SK-N-SH (cell line): ENCODE results near the gene PRPF6. TPM values are rescaled to one million over a fixed set of nuclear protein-coding genes. Genes with fewer than 3 reads are reported as not detected.
A peak's percentile ranks its signal among the peaks of the same experiment; 100 is the strongest.

Experiments
- CTCF ChIA-PET: fragments of 300-600, 350-600 bp; formaldehyde crosslinking; extraction: SDS; loops from one replicate; lab custom pipeline; 2021; lab: Yijun Ruan, JAX
- POLR2A ChIA-PET: fragments of 350-600 bp; sonication (Branson Sonifier 250); formaldehyde crosslinking; extraction: SDS; loops from one replicate; lab custom pipeline; 2020; ENCODE audit warnings: antibody characterized with exemption, inconsistent platforms; lab: Yijun Ruan, JAX
- DNase-seq: peaks from one replicate; pipeline ENCODE4 v3.0.0; 2012
- H2AFZ ChIP-seq: fragments of 200-600 bp; sonication (generic); 2 replicates; pipeline ENCODE4 v1.8.1; 2016; ENCODE audit warnings: antibody characterized with exemption, mild to moderate bottlenecking, low read depth
- H3F3A ChIP-seq: fragments of 200-600 bp; sonication (generic); replicated peaks from 2 replicates; pipeline ENCODE3; 2016; ENCODE audit warnings: antibody characterized with exemption, mild to moderate bottlenecking; ENCODE audit not compliant: insufficient read depth
- H3K27ac ChIP-seq, 2 experiments: fragments of 200-500 bp in 1 of 2; fragments of 200-600 bp in 1 of 2; sonication (Bioruptor generic) in 1 of 2; sonication (generic), shearing (Covaris generic) in 1 of 2; 2 replicates each; pipeline versions ENCODE4 v1.5.1 to v1.6.1; 2014 to 2016; ENCODE audit warnings: low read depth in 2 of 2, inconsistent platforms in 1 of 2, low read length in 1 of 2, mild to moderate bottlenecking in 1 of 2, mixed read lengths in 1 of 2
- H3K27me3 ChIP-seq: fragments of 200-600 bp; sonication (generic), shearing (Covaris generic); 2 replicates; pipeline ENCODE4 v1.6.1; 2016; ENCODE audit warnings: mixed run types; ENCODE audit not compliant: insufficient read depth
- H3K36me3 ChIP-seq, 2 experiments: fragments of 200-500 bp in 1 of 2; fragments of 200-600 bp in 1 of 2; sonication (Bioruptor generic) in 1 of 2; sonication (generic) in 1 of 2; replicated peaks in 1 of 2; 2 replicates each; pipeline versions ENCODE3 to v1.5.1; 2014 to 2016; ENCODE audit warnings: low read length in 1 of 2, mild to moderate bottlenecking in 1 of 2; ENCODE audit not compliant: insufficient read depth in 2 of 2, control insufficient read depth in 1 of 2
- H3K4me1 ChIP-seq, 2 experiments: fragments of 200-500 bp in 1 of 2; fragments of 200-600 bp in 1 of 2; sonication (Bioruptor generic) in 1 of 2; sonication (generic), shearing (Covaris generic) in 1 of 2; 2 replicates each; pipeline versions ENCODE4 v1.5.1 to v1.6.1; 2014 to 2016; ENCODE audit warnings: low read depth in 1 of 2, low read length in 1 of 2, mixed run types in 1 of 2; ENCODE audit not compliant: insufficient read depth in 2 of 2, control insufficient read depth in 1 of 2
- H3K4me2 ChIP-seq: fragments of 200-600 bp; sonication (generic), shearing (Covaris generic); 2 replicates; pipeline ENCODE4 v1.6.1; 2017; ENCODE audit warnings: mixed run types
- H3K4me3 ChIP-seq, 2 experiments: fragments of 200-500 bp in 1 of 2; fragments of 200-600 bp in 1 of 2; sonication (Bioruptor generic) in 1 of 2; sonication (generic), shearing (Covaris generic) in 1 of 2; 2 replicates each; pipeline versions ENCODE4 v1.5.1 to v1.8.1; 2014 to 2016; ENCODE audit warnings: low read depth in 2 of 2, inconsistent platforms in 1 of 2, low read length in 1 of 2, mild to moderate bottlenecking in 1 of 2, mixed read lengths in 1 of 2, moderate library complexity in 1 of 2
- H3K79me2 ChIP-seq: fragments of 200-600 bp; sonication (generic); 2 replicates; pipeline ENCODE4 v1.8.1; 2017; ENCODE audit warnings: mild to moderate bottlenecking; ENCODE audit not compliant: insufficient read depth
- H3K9ac ChIP-seq: fragments of 200-600 bp; sonication (generic); 2 replicates; pipeline ENCODE4 v1.6.1; 2017; ENCODE audit warnings: mixed run types
- H3K9me2 ChIP-seq: fragments of 200-600 bp; sonication (generic); 2 replicates; pipeline ENCODE4 v1.6.1; 2017; ENCODE audit warnings: mixed run types
- H3K9me3 ChIP-seq: fragments of 200-600 bp; sonication (generic); 2 replicates; pipeline ENCODE4 v1.6.1; 2017; ENCODE audit warnings: mixed run types, mild to moderate bottlenecking, moderate library complexity
- H4K20me1 ChIP-seq: fragments of 200-600 bp; sonication (generic); 2 replicates; pipeline ENCODE4 v1.6.1; 2017; ENCODE audit warnings: mild to moderate bottlenecking, mixed run types; ENCODE audit not compliant: insufficient read depth
- CHD2 ChIP-seq: fragments of 150-350 bp; IDR thresholded peaks from 2 replicates; pipeline ENCODE4 v1.6.1; 2018; ENCODE audit warnings: low read length; ENCODE audit not compliant: partially characterized antibody
- EP300 ChIP-seq, 2 experiments: IDR thresholded peaks; 2 replicates each; pipeline versions ENCODE4 v1.4.0 to v1.6.1; 2012; ENCODE audit warnings: borderline replicate concordance in 1 of 2, low read depth in 1 of 2, low read length in 1 of 2
- EZH2phosphoT487 ChIP-seq: fragments of 200-600 bp; sonication (generic); IDR thresholded peaks from 2 replicates; pipeline ENCODE4 v1.6.1; 2017; ENCODE audit warnings: low read depth, mixed run types, mild to moderate bottlenecking, antibody characterized with exemption, moderate library complexity, borderline replicate concordance
- GATA2 ChIP-seq: sonication (generic); formaldehyde crosslinking; IDR thresholded peaks from 2 replicates; pipeline ENCODE4 v1.5.0; 2020; ENCODE audit warnings: mild to moderate bottlenecking, missing genetic modification reagents
- JUND ChIP-seq: IDR thresholded peaks from 2 replicates; pipeline ENCODE4 v1.4.0; 2012
- NFIC ChIP-seq: IDR thresholded peaks from 2 replicates; pipeline ENCODE4 v1.4.0; 2012; ENCODE audit warnings: borderline replicate concordance
- POLR2AphosphoS5 ChIP-seq: IDR thresholded peaks from 2 replicates; pipeline ENCODE4 v1.6.1; 2012; ENCODE audit warnings: low read depth, low read length
- RCOR1 ChIP-seq: fragments of 150-350 bp; IDR thresholded peaks from 2 replicates; pipeline ENCODE4 v1.6.1; 2017; ENCODE audit warnings: antibody characterized with exemption, low read length
- RXRA ChIP-seq: IDR thresholded peaks from 2 replicates; pipeline ENCODE4 v1.4.0; 2012; ENCODE audit warnings: low read depth, mild to moderate bottlenecking, borderline replicate concordance
- SMC3 ChIP-seq: IDR thresholded peaks from 2 replicates; pipeline ENCODE4 v1.6.1; 2012; ENCODE audit warnings: low read depth, low read length, improper control_type of control experiment
- TEAD4 ChIP-seq: IDR thresholded peaks from 2 replicates; pipeline ENCODE4 v1.4.0; 2012; ENCODE audit warnings: mild to moderate bottlenecking, borderline replicate concordance; ENCODE audit not compliant: insufficient read depth
- USF1 ChIP-seq: IDR thresholded peaks from 2 replicates; pipeline ENCODE4 v1.4.0; 2012; ENCODE audit warnings: low read depth, borderline replicate concordance
- YY1 ChIP-seq: IDR thresholded peaks from 2 replicates; pipeline ENCODE4 v1.4.0; 2012; ENCODE audit warnings: low read depth, mild to moderate bottlenecking
- WGBS: methylation state at CpG from one replicate; pipeline ENCODE4 v1.1.6; 2017; ENCODE audit warnings: low lambda C conversion rate; 5-methylcytosine and 5-hydroxymethylcytosine counted together
- polyA plus RNA-seq, 3 experiments: library from polyadenylated mRNA; depleted of rRNA; stranded (reverse); fragments of >200 nt; gene quantifications; 2 replicates each; pipeline ENCODE4 v1.2.3, GENCODE V29; 2012
- TF ChIP-seq, protein P1 (sequence below): fragments of 150-350 bp; IDR thresholded peaks from 2 replicates; pipeline ENCODE4 v1.6.1; 2017; ENCODE audit warnings: antibody characterized with exemption, low read length, low read depth, borderline replicate concordance
- TF ChIP-seq, protein P2 (sequence below): fragments of 200-600 bp; sonication (generic); IDR thresholded peaks from 2 replicates; pipeline ENCODE4 v1.6.1; 2017; ENCODE audit warnings: antibody characterized with exemption, mild to moderate bottlenecking, moderate library complexity

PRPF6 gene
- polyA plus RNA-seq, 1 of the 3 experiments (the other 2 are of a cell fraction), result 59.1 TPM

DNA sequence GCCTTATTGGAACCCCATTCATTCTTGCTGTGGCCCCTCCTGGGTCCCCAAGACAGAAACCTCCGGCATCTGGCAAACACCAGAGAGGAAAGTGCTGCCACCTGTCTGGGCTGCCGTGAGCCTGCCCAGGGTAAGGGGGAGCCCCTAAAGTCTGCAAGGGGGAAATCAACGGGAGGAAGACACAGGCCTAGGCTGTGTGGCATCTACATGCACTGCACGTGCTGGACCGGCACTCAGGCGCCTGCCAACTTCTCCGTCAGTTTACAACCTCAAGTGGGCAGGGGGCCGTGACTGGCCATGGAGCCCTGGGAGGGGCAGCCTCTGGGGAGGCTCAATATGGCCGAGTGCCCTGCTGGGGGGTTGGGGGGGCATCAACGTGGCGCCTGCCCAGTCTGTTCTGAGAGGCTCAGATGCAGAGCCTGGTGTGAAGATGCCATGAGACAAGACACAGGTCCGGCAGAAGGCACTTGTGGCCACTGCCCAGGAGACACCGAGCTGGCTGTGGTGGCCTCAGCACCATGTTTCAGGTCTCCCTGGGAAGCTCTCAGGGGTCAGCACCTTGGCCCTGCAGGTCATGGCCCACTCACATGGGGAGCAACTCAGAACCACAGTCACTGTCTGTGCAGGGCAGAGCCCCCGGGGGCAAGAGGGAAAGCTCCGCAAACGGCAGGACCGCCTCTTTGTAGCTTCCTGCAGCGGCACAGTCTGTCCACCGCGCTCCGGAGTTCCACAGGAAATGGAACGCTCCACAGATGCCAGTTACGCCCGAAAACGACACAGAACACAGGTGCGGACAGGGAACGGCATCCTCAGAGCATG is 33.1 kb upstream of the PRPF6 start:
- no peaks in the 10 kb centered on the region for H3K9me2 ChIP-seq
- no peak for DNase-seq
- WGBS, result 61% methylated on average over 10 of the region's 27 CpGs
- ChIA-PET POLR2A (no interaction called here), CTCF (no interaction called here)
- no peak overlapping the region; a peak in 1 of 4 replicates for H3K4me3 ChIP-seq
- H3K79me2 ChIP-seq, result peaks cover 60% of the 10 kb centered on the region
- no peak overlapping the region for H3K9ac ChIP-seq
- peaks cover 0 to 27% of the 10 kb centered on the region in 2 experiments for H3K36me3 ChIP-seq
- no peaks in the 10 kb centered on the region for H3K9me3 ChIP-seq
- H3K4me1 ChIP-seq, result peaks cover 14 to 47% of the 10 kb centered on the region in 2 experiments; a peak in 3 of 4 replicates
- H3K27ac ChIP-seq, result peak overlapping the region in 1 of 2 experiments; percentile 81; a peak in 2 of 4 replicates
- TF ChIP-seq EP300 (IDR thresholded peaks at IDR 0.05; ENCODE audit: borderline replicate concordance in 1 of 2, low read depth in 1 of 2, low read length in 1 of 2) (no peak), RCOR1 (no peak), RXRA (no peak), POLR2AphosphoS5 (no peak), CHD2 (no peak), GATA2 (CRISPR knock-in tag) (no peak), YY1 (no peak)
- H3F3A ChIP-seq, result peaks cover 25% of the 10 kb centered on the region
- H2AFZ ChIP-seq, result no peak overlapping the region
- H3K4me2 ChIP-seq, result peak overlapping the region; percentile 15; the same call in 1 of the 2 replicates
- no peaks in the 10 kb centered on the region for H3K27me3 ChIP-seq
- H4K20me1 ChIP-seq, result peaks cover 94% of the 10 kb centered on the region

- Histone ChIP-seq H3K4me2 (no peak overlapping the region), H4K20me1 (peaks cover 89% of the 10 kb centered on the region), H3K36me3 (peaks cover 0 to 3% of the 10 kb centered on the region in 2 experiments), H2AFZ (no peak overlapping the region), H3K27me3 (no peaks in the 10 kb centered on the region), H3K9ac (no peak overlapping the region), H3K4me1 (peaks cover 19 to 59% of the 10 kb centered on the region in 2 experiments; a peak in 3 of 4 replicates), H3K9me2 (no peaks in the 10 kb centered on the region), H3K79me2 (peaks cover 90% of the 10 kb centered on the region), H3K9me3 (no peaks in the 10 kb centered on the region), H3K4me3 (no peak overlapping the region), H3K27ac (peak overlapping the region in 1 of 2 experiments; percentile 81; a peak in 3 of 4 replicates), H3F3A (peaks cover 23% of the 10 kb centered on the region)
- no peak for DNase-seq
- ChIA-PET POLR2A (no interaction called here), CTCF (interaction anchor here (1.4 to 2.1 kb wide), 4 partner anchors 23 to 413 kb away, joined by 4 to 13 read pairs (median 10); partner anchors contain the start of gene PTK6)
- no peak for TF ChIP-seq JUND
- TF ChIP-seq POLR2AphosphoS5, result no peak
- TF ChIP-seq, protein P1, sequence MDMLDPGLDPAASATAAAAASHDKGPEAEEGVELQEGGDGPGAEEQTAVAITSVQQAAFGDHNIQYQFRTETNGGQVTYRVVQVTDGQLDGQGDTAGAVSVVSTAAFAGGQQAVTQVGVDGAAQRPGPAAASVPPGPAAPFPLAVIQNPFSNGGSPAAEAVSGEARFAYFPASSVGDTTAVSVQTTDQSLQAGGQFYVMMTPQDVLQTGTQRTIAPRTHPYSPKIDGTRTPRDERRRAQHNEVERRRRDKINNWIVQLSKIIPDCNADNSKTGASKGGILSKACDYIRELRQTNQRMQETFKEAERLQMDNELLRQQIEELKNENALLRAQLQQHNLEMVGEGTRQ, result no peak
- no peak for TF ChIP-seq CHD2
- no peak for TF ChIP-seq TEAD4
- TF ChIP-seq NFIC, result no peak
- TF ChIP-seq SMC3, result no peak
- TF ChIP-seq USF1, result no peak
- TF ChIP-seq EZH2phosphoT487, result no peak
- TF ChIP-seq, protein P2, sequence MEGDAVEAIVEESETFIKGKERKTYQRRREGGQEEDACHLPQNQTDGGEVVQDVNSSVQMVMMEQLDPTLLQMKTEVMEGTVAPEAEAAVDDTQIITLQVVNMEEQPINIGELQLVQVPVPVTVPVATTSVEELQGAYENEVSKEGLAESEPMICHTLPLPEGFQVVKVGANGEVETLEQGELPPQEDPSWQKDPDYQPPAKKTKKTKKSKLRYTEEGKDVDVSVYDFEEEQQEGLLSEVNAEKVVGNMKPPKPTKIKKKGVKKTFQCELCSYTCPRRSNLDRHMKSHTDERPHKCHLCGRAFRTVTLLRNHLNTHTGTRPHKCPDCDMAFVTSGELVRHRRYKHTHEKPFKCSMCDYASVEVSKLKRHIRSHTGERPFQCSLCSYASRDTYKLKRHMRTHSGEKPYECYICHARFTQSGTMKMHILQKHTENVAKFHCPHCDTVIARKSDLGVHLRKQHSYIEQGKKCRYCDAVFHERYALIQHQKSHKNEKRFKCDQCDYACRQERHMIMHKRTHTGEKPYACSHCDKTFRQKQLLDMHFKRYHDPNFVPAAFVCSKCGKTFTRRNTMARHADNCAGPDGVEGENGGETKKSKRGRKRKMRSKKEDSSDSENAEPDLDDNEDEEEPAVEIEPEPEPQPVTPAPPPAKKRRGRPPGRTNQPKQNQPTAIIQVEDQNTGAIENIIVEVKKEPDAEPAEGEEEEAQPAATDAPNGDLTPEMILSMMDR, result no peak
- 90% methylated on average over 4 of the region's 20 CpGs for WGBS
Measured at GRCh38 chr20:63950701-63951397, 30.1 kb upstream of the PRPF6 start.
